DMS153 treated with DMSO at 0.1 percent for 48 hours (cell line): ENCODE data around the gene ADGRG1.
A peak's percentile ranks its signal among the peaks of the same experiment; 100 is the strongest.
"Not testable (repeated sequence)": the region's sequence is repeated elsewhere in the genome, so short reads cannot be mapped to it uniquely, and the experiment has no call there.

ENCODE experiments used
- DNase-seq: peaks from one replicate; lab custom pipeline; 2025; ENCODE audit not compliant: unreplicated experiment; lab: John Stamatoyannopoulos, UW

The ADGRG1 gene

GRCh38 chr16:57628008-57628781, at the start of gene ADGRG1:
ADGRG1 (plus strand) TSS chr16:57628630; CDS start chr16:57650288, 21,658 bp downstream.
- no peak for DNase-seq

- no peak for DNase-seq
These were observed 49.1 kb upstream of the ADGRG1 start for GRCh38 chr16:57579361-57579665.

- no peak for DNase-seq
These were observed 43.3 kb upstream of the ADGRG1 start for GRCh38 chr16:57585051-57585687.

GRCh38 chr16:57588831-57589230, 39.6 kb upstream of the ADGRG1 start:
- no peak for DNase-seq

GRCh38 chr16:57589374-57589773, 39.1 kb upstream of the ADGRG1 start:
- no peak for DNase-seq

- no peak for DNase-seq
These were observed 37.8 kb upstream of the ADGRG1 start for GRCh38 chr16:57590654-57591085.

- DNase-seq = peak; percentile 66
These were observed 37.2 kb upstream of the ADGRG1 start for GRCh38 chr16:57591086-57591869.

GRCh38 chr16:57591870-57592485, 36.5 kb upstream of the ADGRG1 start:
- DNase-seq = no peak

GRCh38 chr16:57592591-57593003, 35.8 kb upstream of the ADGRG1 start:
- no peak for DNase-seq

- no peak for DNase-seq
These were observed 35.4 kb upstream of the ADGRG1 start for GRCh38 chr16:57593021-57593420.

GRCh38 chr16:57593990-57594389, 34.4 kb upstream of the ADGRG1 start:
- no peak for DNase-seq

- no peak for DNase-seq
These were observed 33.8 kb upstream of the ADGRG1 start for GRCh38 chr16:57594531-57595031.

GRCh38 chr16:57596234-57596633, 32.2 kb upstream of the ADGRG1 start:
- DNase-seq = not testable (repeated sequence)

GRCh38 chr16:57598437-57598836, 30.0 kb upstream of the ADGRG1 start:
- DNase-seq = no peak

- peak; percentile 26 for DNase-seq
These were observed 28.2 kb upstream of the ADGRG1 start for GRCh38 chr16:57600048-57600835.

- DNase-seq = no peak
These were observed 27.4 kb upstream of the ADGRG1 start for GRCh38 chr16:57600952-57601580.

GRCh38 chr16:57601801-57602478, 26.5 kb upstream of the ADGRG1 start:
- DNase-seq = peak; percentile 55

- DNase-seq = no peak
These were observed 25.1 kb upstream of the ADGRG1 start for GRCh38 chr16:57603115-57604024.
